DND-41 (cell line): ENCODE measurements around the gene PID1.

ENCODE experiments used
- ATAC-seq: fragments of 200-7000 bp; cut with Tn5 transposase; 3 replicates; pipeline ENCODE4 v1.9.1; 2021; ENCODE audit warnings: low read depth; ENCODE audit not compliant: insufficient read depth
- DNase-seq: peaks from one replicate; pipeline ENCODE4 v3.0.0-alpha.2; 2020
- H2AFZ ChIP-seq: 2 replicates; pipeline ENCODE4 v1.6.0; 2012; ENCODE audit warnings: low read depth, low read length
- H3K27ac ChIP-seq: 2 replicates; pipeline ENCODE4 v1.5.1; 2012; ENCODE audit warnings: low read length, inconsistent platforms
- H3K27me3 ChIP-seq: fragments of 200-600 bp; sonication (generic); 2 replicates; pipeline ENCODE4 v1.6.0; 2012; ENCODE audit warnings: low read length, mild to moderate bottlenecking, inconsistent platforms; ENCODE audit not compliant: insufficient read depth, poor library complexity
- H3K36me3 ChIP-seq: 2 replicates; pipeline ENCODE4 v1.5.1; 2012; ENCODE audit warnings: low read length, inconsistent platforms; ENCODE audit not compliant: insufficient read depth
- H3K4me1 ChIP-seq: 2 replicates; pipeline ENCODE4 v1.5.1; 2012; ENCODE audit warnings: mild to moderate bottlenecking, low read length; ENCODE audit not compliant: insufficient read depth
- H3K4me2 ChIP-seq: 2 replicates; pipeline ENCODE4 v1.6.0; 2012; ENCODE audit warnings: mild to moderate bottlenecking, moderate library complexity, low read length, inconsistent platforms; ENCODE audit not compliant: insufficient read depth
- H3K4me3 ChIP-seq, 2 experiments: fragments of 200-600 bp in 1 of 2; shearing (Covaris generic) in 1 of 2; 2 replicates each; pipeline ENCODE4 v1.5.1; 2012 to 2016; ENCODE audit warnings: inconsistent platforms in 2 of 2, low read length in 2 of 2, mild to moderate bottlenecking in 2 of 2, low read depth in 1 of 2, moderate library complexity in 1 of 2
- H3K79me2 ChIP-seq: 2 replicates; pipeline ENCODE4 v1.6.0; 2012; ENCODE audit warnings: low read length, inconsistent platforms; ENCODE audit not compliant: insufficient read depth
- H3K9ac ChIP-seq: 2 replicates; pipeline ENCODE4 v1.6.0; 2012; ENCODE audit warnings: low read depth, mild to moderate bottlenecking, inconsistent platforms, low read length, moderate library complexity
- H3K9me3 ChIP-seq: 2 replicates; pipeline ENCODE4 v1.5.1; 2012; ENCODE audit warnings: low read length, moderate library complexity, mild to moderate bottlenecking, inconsistent platforms; ENCODE audit not compliant: insufficient read depth, severe bottlenecking
- H4K20me1 ChIP-seq: 2 replicates; pipeline ENCODE4 v1.6.0; 2012; ENCODE audit warnings: low read length; ENCODE audit not compliant: insufficient read depth
- EZH2 ChIP-seq: IDR thresholded peaks from 3 replicates; pipeline ENCODE4 v1.6.1; 2012; ENCODE audit warnings: borderline replicate concordance, low read depth, mild to moderate bottlenecking, moderate library complexity, low read length, inconsistent platforms; ENCODE audit not compliant: severe bottlenecking
- TF ChIP-seq, protein P1 (sequence below): IDR thresholded peaks from 2 replicates; pipeline ENCODE4 v1.5.1; 2012; ENCODE audit warnings: borderline replicate concordance, low read length, moderate library complexity, mild to moderate bottlenecking; ENCODE audit not compliant: poor library complexity, severe bottlenecking; ENCODE audit errors: extremely low read depth

Gene PID1

DNA sequence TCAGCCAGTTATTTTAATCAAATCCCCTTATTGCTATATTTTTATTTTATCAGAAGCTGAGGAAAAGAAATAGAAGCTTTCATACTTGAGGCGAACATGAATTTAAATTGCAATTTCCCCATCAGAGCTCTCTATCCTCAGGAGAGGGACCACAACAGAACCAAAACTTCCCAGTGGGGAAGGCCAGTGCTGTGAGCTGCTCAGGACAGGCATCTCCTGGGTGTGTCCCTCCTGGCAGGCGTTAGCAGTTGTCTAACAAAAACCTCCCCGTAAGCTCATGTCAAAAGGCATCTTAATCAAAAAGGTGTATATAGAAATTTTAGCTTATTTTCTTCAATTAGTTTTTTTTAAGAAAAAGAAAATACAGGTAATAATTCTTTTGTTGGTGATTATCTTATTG is 93.0 kb downstream of the PID1 start:
- H2AFZ ChIP-seq, result no peak overlapping the region
- no peak for TF ChIP-seq EZH2
- TF ChIP-seq, protein P1, sequence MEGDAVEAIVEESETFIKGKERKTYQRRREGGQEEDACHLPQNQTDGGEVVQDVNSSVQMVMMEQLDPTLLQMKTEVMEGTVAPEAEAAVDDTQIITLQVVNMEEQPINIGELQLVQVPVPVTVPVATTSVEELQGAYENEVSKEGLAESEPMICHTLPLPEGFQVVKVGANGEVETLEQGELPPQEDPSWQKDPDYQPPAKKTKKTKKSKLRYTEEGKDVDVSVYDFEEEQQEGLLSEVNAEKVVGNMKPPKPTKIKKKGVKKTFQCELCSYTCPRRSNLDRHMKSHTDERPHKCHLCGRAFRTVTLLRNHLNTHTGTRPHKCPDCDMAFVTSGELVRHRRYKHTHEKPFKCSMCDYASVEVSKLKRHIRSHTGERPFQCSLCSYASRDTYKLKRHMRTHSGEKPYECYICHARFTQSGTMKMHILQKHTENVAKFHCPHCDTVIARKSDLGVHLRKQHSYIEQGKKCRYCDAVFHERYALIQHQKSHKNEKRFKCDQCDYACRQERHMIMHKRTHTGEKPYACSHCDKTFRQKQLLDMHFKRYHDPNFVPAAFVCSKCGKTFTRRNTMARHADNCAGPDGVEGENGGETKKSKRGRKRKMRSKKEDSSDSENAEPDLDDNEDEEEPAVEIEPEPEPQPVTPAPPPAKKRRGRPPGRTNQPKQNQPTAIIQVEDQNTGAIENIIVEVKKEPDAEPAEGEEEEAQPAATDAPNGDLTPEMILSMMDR, result no peak
- no peak overlapping the region for H3K4me2 ChIP-seq
- no peak overlapping the region for H3K9ac ChIP-seq
- ATAC-seq, result no peak
- H3K27ac ChIP-seq, result no peak overlapping the region
- no peaks in the 10 kb centered on the region for H3K79me2 ChIP-seq
- H4K20me1 ChIP-seq, result no peaks in the 10 kb centered on the region
- no peak for DNase-seq
- H3K4me3 ChIP-seq, result no peak overlapping the region
- H3K4me1 ChIP-seq, result no peaks in the 10 kb centered on the region
- no peaks in the 10 kb centered on the region for H3K36me3 ChIP-seq
- H3K9me3 ChIP-seq, result no peaks in the 10 kb centered on the region
- no peaks in the 10 kb centered on the region for H3K27me3 ChIP-seq

DNA sequence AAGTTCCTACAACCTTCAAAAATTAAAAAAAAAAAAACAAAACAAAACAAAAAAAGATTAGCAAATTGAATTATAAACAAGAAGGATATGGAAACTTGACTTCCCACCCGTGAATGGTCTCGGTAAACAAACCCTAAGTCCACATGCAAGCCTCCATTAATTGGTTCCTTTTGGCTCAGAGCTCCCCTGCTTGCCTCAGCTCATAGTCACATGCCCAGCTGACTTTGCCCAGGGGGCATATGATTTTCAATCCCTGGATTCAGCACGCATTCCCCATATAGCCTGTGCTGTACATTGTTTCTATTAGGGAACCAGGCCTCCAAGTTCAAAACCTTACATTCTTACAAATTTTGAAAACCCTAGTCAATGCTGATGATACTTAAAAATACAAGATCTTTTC is 95.0 kb downstream of the PID1 start:
- Histone ChIP-seq H3K36me3 (no peaks in the 10 kb centered on the region), H2AFZ (no peak overlapping the region), H3K4me2 (no peak overlapping the region), H3K27me3 (no peaks in the 10 kb centered on the region), H3K4me1 (no peaks in the 10 kb centered on the region), H3K4me3 (no peak overlapping the region), H3K9ac (no peak overlapping the region), H3K27ac (no peak overlapping the region), H3K9me3 (no peaks in the 10 kb centered on the region), H3K79me2 (no peaks in the 10 kb centered on the region), H4K20me1 (no peaks in the 10 kb centered on the region)
- TF ChIP-seq, protein P1, result no peak
- no peak for TF ChIP-seq EZH2
- DNase-seq (no peak), ATAC-seq (no peak)

DNA sequence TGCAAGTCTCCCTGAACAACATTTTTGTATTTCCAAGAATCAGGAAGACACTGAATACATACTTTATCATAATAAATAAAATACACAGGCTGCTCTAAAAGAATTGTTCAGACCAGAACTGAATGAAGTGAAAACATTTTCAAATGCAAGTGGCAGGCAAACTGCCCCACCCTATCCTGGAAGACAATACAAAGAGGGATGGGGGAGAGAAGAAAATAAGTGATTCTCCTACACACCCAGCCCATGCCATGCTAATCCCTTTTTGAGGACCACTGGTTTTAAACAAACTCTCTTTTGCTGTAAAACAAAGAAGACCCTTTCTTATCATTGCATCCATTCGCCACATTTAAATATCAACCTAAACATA is 95.6 kb downstream of the PID1 start:
- Histone ChIP-seq H3K79me2 (no peaks in the 10 kb centered on the region), H3K27ac (no peak overlapping the region), H4K20me1 (no peaks in the 10 kb centered on the region), H3K9ac (no peak overlapping the region), H3K4me1 (no peaks in the 10 kb centered on the region), H2AFZ (no peak overlapping the region), H3K9me3 (no peaks in the 10 kb centered on the region), H3K4me2 (no peak overlapping the region), H3K36me3 (no peaks in the 10 kb centered on the region), H3K4me3 (no peak overlapping the region), H3K27me3 (no peaks in the 10 kb centered on the region)
- no peak for TF ChIP-seq EZH2
- TF ChIP-seq, protein P1, result no peak
- ATAC-seq, result no peak
- no peak for DNase-seq

DNA sequence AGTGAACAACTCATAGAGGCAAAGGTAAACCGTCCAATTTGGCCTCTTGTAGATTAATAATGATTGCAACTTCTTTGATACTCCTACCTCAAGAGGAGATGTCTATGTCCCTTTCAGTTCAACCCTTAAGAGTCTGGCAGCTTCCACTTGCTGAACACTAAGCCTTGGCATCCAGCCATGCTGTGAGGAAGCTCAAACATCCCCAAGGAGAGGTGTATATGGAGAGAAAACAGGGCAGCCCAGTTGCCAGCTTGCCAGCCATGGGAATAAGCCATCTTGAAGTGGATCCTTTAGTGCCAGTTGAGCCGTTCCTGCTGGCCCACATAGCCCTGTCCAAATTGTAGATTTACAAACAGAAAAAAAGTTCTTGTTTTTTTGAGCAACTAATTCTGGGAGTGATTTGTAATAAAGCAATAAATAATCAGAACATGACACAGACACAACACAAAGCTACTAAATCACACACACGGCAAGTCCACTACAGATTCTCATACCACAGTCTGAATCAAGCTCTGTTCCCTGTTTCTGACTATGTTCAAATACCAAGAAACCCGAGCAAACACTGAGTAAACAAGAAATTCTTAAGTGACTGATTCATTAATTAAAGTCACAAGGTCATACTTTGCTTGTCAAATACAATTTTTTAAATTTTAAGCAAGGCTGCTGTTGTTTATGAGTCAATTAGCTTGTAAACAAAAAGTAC is 96.1 kb downstream of the PID1 start:
- DNase-seq (no peak), ATAC-seq (no peak)
- no peak for TF ChIP-seq EZH2
- TF ChIP-seq, protein P1, result no peak
- H3K27me3 ChIP-seq, result no peaks in the 10 kb centered on the region
- no peaks in the 10 kb centered on the region for H3K79me2 ChIP-seq
- H3K9ac ChIP-seq, result no peak overlapping the region
- no peak overlapping the region for H3K4me3 ChIP-seq
- H3K4me1 ChIP-seq, result no peaks in the 10 kb centered on the region
- H3K36me3 ChIP-seq, result no peaks in the 10 kb centered on the region
- no peak overlapping the region for H2AFZ ChIP-seq
- H3K27ac ChIP-seq, result no peak overlapping the region
- no peaks in the 10 kb centered on the region for H3K9me3 ChIP-seq
- H4K20me1 ChIP-seq, result no peaks in the 10 kb centered on the region
- H3K4me2 ChIP-seq, result no peak overlapping the region
